GM12892 (cell line): ENCODE results near the gene AGPAT2.
"Not testable (repeated sequence)": the region's sequence is repeated elsewhere in the genome, so short reads cannot be mapped to it uniquely, and the experiment has no call there.

Experiments
- DNase-seq: peaks from one replicate; pipeline ENCODE4 v3.0.0; 2011; ENCODE audit not compliant: insufficient read length
- FAIRE-seq: peaks from 2 replicates; lab custom pipeline; 2011; peaks lifted over from hg19 to GRCh38; lab: Jason Lieb, UNC
- POLR2A ChIP-seq: IDR thresholded peaks from 2 replicates; pipeline ENCODE4 v1.6.1; 2011; ENCODE audit warnings: low read depth, low read length, control low read depth
- POLR2AphosphoS5 ChIP-seq: IDR thresholded peaks from 2 replicates; pipeline ENCODE4 v1.6.1; 2011; ENCODE audit warnings: low read depth, low read length, control low read depth
- TAF1 ChIP-seq: IDR thresholded peaks from 2 replicates; pipeline ENCODE4 v1.6.1; 2011; ENCODE audit warnings: low read depth, mild to moderate bottlenecking, control low read depth, low read length, borderline replicate concordance

AGPAT2 gene

DNA sequence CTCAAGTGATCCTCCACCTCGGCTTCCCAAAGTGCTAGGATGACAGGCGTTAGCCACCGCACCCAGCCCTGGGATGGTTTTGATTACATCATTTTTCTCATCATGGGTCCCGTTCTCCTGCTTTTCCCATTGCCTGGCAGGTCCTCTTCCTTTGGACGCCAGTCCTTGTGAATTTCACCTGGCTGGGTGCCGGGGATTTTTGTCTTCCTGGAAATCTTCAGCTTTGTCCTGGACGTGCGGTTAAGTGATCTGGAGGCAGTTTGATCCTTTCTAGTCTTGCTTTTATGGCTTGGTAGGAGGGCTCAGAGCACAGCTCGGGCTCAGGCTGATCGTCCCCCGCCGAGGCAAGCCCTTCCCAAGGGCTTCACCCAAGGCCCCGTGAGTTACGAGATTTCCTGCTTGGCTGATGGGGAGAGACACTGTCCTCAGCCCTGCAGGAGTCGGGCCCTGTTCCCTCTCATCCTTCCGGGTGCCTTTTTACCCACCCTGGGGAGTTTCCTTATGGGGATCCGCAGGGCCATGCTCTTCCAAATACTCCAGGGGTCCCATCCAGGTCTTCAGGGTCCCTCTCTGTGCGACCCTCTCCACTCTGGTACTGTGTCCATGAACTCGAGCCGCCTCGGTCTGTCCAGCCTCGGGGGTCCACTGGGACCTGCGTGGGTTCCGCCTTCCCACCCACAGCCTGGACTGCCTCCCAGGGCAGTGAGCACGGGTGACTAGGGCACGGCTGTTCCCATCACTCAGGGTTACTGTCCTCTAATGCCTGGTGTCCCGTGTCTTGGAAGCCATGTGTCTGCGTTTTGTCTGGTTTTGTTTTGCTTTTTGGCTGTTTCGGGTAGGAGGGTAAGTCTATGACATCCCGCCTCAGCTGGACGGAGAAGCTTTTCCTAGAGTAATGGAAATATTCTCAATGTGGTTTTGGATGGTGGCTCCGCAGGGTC, 46.8 kb downstream of the AGPAT2 start:
- DNase-seq: no peak
- no peak for FAIRE-seq
- TF ChIP-seq TAF1: no peak
- TF ChIP-seq POLR2A: no peak
- no peak for TF ChIP-seq POLR2AphosphoS5

DNA sequence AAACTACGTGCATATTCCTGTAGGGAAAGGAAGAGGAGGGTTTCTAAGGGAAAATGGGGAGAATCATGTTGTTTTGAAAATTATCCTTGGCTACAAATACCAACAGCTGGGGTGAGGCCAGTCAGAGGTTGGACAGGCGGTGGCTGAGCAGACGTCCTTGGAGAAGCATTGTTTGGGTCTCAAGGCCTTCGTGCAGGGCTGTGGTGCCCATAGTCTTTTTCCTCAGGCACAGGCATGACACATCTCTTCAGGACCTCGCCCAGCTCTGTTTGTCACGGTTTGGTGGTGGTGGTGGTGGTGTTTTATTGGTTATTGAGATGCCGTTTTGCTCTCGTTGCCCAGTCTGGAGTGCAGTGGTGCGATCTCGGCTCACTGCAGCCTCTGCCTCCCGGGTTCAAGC, 52.4 kb downstream of the AGPAT2 start:
- FAIRE-seq (no peak), DNase-seq (no peak)
- TF ChIP-seq POLR2AphosphoS5: no peak

DNA sequence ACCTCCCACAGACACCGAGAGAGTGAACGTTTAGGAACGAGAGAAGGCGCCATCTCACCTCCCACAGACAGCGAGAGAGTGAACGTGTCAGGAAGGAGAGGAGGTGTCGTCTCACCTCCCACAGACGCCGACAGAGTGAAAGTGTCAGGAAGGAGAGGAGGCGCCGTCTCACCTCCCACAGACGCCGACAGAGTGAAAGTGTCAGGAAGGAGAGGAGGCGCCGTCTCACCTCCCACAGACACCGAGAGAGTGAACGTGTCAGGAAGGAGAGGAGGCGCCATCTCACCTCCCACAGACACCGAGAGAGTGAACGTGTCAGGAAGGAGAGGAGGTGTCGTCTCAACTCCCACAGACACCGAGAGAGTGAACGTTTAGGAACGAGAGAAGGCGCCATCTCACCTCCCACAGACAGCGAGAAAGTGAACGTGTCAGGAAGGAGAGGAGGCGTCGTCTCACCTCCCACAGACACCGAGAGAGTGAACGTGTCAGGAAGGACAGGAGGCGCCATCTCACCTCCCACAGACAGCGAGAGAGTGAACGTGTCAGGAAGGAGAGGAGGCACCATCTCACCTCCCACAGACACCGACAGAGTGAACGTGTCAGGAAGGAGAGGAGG, 54.7 kb downstream of the AGPAT2 start:
- not testable (repeated sequence) for FAIRE-seq, DNase-seq

DNA sequence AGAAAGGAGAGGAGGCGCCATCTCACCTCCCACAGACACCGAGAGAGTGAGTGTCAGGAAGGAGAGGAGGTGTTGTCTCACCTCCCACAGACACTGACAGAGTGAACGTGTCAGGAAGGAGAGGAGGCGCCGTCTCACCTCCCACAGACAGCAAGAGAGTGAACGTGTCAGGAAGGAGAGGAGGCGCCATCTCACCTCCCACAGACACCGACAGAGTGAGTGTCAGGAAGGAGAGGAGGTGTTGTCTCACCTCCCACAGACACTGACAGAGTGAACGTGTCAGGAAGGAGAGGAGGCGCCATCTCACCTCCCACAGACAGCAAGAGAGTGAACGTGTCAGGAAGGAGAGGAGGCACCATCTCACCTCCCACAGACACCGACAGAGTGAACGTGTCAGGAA, 55.2 kb downstream of the AGPAT2 start:
- FAIRE-seq: not testable (repeated sequence)

DNA sequence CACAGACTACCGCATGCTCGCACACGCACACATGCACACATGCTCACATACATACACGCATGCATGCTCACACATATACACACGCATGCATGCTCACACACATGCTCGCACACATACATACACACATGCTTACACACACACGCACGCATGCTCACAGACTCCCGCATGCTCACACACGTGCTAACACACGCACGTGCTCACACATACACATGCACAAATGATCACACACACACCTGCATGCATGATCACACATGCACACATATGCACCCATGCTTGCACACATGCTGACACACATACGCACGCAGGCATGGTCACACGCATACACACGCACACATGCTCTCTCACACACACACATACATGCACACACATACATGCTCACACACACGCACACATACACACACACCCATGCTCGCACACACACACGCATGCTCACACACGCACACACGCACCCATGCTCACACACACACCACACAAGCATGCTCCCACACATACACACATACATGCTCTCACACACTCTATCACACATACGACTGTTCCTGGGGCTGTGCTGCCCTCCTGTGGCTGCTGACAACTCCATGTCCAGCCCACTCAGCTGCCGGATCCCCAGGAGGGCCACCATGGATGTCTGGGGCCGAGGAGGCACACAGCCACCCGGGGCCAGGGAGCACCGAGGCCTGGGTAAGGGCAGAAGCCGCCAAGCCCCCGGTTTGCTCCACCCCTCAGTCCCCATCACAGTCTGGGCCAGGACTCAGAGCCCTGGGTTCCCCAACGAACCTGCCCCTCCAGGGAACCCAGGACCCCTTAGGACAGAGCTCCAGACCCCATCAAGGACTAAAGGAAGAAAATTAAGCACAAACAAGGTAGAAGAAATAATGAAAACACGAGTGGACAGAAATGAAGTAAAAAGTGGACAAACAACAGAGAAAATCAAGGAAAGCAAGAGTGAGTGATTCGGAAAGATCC, 55.9 kb downstream of the AGPAT2 start:
- no peak for DNase-seq
- TF ChIP-seq POLR2AphosphoS5: no peak
- no peak for TF ChIP-seq TAF1
- no peak for TF ChIP-seq POLR2A
- peak; percentile 67 for FAIRE-seq

More for the DNA sequence above, 55.2 kb downstream of the AGPAT2 start:
- DNase-seq: not testable (repeated sequence)

DNA sequence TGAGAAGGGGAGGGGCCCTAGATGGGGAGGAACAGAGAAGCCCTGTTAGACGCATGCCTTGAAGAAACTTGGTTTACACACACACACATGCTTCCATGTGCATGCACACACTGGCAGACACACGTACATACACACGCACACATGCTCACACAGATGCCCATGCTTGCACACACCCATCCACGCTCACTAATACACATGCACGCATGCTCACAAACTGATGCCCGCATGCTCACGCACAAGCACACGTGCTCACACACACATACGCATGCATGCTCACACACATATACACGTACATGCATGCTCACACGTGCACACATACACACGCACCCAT, 56.6 kb downstream of the AGPAT2 start:
- DNase-seq (no peak), FAIRE-seq (no peak)
- no peak for TF ChIP-seq POLR2A
- TF ChIP-seq POLR2AphosphoS5: no peak
- no peak for TF ChIP-seq TAF1

DNA sequence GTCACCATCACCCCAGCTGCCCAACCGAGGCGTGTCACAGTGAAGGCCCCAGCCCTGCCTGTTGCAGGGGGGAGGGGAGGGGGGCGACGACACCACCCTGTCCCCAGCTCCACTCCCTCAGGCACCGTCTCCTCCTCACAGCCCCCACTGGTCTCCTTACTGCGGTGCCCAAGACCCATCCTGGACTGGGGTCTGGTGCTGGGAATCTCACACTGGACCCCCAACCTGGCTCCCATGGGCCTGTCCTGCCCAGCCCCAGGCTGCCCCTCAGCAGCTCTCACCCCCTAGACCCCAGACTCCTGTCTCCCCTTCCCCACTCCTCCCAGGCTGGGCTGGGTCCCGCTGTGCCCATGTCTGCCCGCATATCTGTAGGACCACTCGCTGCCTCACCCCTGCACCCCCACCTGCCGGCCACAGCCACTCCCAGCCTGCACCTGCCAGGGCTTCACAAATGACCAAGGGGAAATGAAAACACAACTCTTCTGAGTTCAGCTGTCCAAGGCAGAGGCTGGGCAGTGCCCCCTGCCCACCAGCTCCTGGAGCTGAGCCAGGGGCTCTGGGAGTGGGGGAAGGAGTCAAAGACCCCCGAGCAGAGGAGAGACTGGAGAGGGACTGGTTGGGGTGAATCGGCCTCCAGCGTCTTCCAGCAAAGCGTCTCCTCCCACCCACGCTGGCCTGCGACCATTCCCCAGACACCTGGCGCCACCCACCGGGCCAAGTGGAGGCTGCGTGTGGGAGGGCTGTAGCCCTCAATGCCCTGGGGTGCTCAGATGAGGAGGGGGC, 57.2 kb downstream of the AGPAT2 start:
- no peak for FAIRE-seq
- no peak for DNase-seq

DNA sequence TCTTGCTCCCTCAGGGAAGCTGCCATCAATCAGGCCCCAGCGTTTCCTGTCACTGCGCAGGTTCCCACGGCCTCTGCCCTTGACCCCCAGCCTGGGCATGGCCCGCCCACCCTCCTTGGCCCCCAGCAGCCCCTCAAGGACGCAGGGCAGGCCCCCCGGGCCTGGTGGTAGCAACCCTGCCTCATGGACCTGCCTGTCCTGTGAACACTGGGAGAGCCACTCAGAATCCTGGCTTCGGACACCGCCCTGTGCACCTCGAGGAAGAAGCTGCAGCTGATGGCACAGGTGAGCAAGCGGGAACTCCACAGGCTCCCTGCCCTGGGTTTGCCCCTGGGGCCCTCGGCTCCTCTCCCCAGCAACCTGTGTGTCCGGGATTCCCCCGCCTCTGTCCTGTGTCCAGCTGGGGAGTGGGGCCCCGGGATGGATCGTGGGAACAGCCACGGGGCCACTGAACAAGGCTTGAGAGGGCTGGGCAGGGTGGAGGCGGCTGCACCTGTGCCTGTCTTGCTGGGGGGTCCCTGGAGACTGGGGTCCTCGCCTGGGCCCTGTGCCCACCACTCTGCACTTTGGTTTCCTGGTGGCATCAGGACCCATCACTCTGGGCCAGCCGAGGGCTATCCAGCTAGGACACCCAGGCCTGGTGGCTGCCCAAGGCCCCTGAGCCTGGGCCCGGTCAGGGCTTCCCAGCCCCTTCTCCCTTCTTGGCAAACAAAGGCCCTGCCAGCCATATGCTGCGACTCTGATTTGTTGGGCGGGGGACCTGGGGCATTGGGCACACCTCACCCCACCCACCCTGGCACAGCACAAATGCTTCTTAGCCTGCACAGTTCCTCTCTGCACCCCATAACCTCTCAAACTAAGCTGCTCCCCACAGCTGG, 58.0 kb downstream of the AGPAT2 start:
- TF ChIP-seq POLR2A: no peak
- TF ChIP-seq POLR2AphosphoS5: no peak
- no peak for TF ChIP-seq TAF1
- FAIRE-seq (no peak), DNase-seq (no peak)

More for the DNA sequence above, 57.2 kb downstream of the AGPAT2 start:
- TF ChIP-seq POLR2AphosphoS5 (no peak), TAF1 (no peak), POLR2A (no peak)

DNA sequence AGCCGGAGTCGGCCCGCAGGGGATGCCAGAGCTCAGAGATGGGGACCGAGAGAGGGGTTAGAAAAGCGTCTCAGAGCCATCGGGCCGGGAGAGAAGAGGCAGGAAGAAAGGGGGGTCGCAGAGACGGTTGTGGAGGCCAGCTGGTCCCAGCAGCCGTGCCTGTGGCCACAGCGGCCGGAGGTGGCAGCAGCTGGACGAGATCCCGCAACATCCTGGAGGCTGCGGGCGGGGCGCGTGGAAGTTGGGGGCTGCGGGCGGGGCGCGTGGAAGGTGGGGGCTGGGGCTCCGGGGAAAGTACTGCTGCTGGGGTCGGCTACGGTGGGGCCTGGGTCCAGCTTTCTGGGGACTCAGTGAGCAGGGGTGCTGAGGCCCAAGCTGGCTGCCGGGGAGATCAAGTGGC, 59.0 kb downstream of the AGPAT2 start:
- TF ChIP-seq TAF1: no peak
- FAIRE-seq: no peak

DNA sequence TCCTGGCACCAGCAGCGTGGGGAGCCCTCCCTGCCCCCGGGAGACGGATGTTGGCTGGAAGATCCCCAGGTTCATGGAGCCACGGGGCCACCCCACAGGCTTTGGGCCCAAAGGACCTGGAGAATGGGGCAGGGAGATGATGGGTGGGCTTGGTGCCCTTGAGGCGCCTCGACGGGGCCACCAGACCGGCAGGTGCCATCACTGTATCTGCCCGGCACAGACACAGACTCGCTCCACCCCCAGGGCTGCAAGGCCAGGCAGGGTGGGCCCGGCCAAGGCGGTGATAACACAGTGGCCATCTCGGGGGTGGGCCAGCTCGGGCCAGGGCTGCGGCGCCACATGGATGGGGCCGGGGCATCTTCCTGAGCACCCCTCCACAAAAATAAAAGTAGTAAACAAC, 59.6 kb downstream of the AGPAT2 start:
- no peak for FAIRE-seq
- no peak for DNase-seq
- TF ChIP-seq TAF1 (no peak), POLR2AphosphoS5 (no peak), POLR2A (no peak)

More for the DNA sequence above, 59.0 kb downstream of the AGPAT2 start:
- no peak for DNase-seq
